ENCODE data around the gene LTO1.
"Not testable (repeated sequence)": the region's sequence is repeated elsewhere in the genome, so short reads cannot be mapped to it uniquely, and the experiment has no call there.

The LTO1 gene

DNA sequence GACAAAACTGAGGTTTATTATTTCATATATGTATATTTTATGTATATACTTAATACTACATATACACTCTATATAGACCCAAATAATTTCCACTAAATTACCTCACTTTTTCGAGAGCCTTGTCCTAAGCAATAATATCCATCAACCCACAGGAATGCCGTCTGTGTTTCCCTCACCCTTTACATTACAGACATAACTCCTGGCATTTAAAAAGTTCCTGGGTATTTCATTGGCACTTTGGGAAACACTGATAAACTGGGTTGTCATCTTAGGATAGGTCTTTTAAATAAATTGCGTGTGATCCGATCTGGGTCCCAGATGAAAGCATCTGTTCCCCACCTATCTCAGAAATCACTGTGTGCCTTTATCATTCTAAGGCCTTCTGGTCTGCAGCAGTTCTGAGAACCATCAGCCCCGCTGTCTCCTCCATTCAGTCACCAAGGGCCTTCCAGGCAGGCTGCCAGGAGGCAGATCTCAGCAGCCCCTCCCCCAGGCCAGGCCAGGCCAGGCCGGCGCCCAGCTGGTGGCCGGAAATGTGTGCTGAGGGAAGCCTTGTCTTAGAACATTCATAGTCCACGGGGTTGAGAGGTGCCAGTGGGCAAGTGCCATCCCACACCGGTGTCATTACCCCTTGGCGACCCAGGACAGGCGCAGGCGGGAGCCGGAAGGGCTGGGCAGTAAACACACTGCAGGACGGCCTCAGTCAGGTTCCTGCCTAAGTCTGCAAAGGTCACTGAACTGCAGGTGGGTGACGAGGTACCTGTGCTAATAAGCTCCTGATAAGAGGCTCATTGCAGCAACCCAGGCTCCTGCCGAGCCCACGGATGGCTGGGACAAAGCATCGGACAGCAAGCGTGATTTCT lies 25.4 kb upstream of the LTO1 start:
- no peak for DNase-seq

DNA sequence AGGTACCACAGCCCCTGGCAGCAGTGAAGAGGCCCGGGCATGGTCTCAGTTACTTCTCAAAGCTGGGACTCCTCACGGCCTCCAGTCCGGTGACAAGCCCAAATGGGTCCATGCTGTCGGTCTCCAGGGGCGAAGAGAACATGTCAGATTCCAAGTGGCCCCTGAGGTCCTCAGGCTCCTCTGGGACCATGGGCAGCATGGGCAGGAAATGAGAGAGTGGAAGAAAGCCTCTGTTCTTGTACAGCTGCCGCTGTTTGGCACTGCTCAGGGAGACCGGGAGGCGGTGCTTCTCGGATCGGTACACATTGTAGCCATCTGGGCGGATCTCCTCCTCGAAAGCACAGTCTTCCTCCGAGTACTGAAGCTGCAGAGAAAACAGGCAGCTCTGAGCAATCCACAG lies 24.1 kb upstream of the LTO1 start:
- no peak for DNase-seq

DNA sequence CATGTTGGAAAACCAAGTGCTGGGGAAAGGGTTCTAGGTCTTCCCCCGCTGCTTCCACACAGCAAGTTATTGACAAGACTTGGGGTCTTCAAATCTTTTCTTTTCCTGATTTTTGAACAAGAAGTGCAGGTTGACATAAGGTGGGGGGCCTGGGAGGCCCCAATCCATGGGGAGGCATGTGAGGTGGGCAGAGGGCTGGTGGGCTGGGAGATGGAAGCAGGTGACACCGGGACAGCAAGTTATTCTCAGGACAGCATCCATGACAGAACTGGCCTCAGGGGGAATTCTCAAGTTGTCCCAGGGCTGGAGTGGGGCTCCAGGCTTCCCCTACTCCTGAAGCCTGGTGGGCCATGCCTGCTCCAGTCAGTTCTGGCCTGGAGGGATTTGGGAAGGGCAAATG lies 23.2 kb upstream of the LTO1 start:
- DNase-seq, result no peak

DNA sequence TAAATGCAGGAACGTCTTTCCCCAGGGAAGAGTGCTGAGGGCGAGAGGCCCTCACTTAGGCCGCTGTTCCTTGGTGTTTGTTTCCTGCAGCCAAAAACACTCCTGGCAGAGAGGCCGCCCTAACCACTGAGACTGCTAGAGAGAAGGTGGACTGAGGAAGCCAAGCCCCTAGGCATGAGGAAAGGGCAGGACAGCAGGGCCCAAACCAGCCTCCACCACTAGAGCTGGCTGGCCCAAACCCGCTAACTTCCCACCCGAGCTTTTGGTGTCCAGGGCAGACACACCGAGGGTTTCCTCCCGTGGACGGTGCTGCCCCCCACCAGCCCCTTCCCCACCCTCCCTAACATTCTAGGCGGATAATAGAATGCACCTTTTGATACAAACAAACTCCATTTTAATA lies 22.7 kb upstream of the LTO1 start:
- DNase-seq, result no peak

DNA sequence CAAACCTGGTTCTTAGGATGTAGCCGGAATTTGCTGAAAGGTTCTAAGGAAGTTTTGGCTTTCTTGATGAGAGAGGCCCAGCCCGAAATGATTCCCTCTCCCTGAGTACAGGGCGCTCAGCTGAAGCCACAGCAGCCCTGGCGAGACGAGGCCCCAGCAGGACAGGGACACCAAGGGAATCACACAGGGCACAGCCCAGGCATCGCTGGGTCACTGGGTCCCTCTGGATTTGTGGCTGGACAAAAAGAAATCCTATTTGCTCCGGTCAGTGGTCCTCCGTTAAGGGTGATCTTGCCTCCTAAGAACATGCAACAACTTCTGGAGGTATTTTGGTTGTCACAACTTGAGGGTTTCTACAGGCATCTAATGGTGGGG lies 22.3 kb upstream of the LTO1 start:
- DNase-seq, result no peak

DNA sequence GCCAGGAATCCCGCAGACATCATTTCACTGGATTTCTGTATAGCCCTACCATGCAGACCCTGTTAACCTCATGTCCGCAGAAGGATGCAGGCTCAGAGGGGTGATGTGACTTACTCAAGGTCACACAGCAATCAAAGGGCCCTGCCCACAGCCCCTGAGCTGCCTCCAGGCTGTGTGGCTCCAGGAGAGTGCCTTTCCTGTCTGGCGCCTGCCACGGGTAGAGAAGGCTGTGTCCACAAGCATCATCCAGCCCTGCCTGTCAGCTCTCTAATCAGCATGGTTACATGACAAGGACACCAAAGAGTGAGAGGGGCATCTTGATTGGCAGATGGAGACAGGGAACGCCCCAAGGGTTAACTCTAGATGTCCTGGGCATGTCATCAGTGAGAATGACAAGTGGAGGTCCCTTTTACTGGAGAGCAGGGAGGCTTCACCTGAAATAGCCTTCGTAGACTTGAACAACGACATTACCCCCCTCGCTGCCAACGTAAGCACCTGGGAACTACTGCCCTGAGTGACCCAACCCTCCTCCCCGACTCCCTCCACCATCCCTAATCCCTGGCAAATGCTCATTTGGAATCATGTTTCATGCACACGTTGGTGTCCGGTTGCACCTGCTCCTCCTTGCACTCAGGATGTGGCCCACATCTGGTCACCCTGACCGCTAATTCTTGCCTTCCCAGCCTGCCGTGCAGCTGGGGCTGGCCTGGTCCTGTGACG lies 21.8 kb upstream of the LTO1 start:
- DNase-seq, result no peak

DNA sequence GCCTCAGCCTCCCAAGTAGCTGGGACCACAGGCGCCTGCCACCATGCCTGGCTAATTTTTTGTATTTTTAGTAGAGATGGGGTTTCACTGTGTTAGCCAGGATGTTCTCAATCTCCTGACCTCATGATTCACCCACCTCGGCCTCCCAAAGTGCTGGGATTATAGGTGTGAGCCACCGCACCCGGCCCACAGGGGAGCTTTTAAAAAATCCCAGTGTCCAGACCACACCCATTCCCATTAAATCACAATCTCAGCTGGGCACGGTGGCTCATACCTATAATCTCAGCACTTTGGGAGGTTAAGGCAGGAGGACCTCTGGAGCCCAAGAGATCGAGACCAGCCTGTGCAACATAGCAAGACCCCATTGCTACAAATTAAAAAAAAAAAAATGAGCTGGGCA lies 20.8 kb upstream of the LTO1 start:
- DNase-seq, result not testable (repeated sequence)

DNA sequence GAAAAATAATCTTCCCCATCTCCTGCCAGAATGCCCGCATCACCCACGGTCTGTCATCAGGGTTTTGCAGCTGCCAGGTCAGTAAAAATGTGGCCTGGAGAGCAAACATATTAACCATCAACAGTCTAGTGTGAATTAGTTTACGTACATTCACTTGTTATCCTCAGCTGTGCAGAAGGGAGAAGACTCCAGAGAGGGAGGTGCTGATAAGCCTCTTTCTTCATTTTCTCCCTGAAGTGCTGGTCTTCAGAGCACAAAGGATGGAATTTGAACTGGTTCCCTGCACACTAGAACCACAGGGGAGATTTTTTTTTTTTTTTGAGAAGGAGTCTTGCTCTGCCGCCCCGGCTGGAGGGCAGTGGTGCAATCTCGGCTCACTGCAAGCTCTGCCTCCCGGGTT lies 20.4 kb upstream of the LTO1 start:
- no peak for DNase-seq

DNA sequence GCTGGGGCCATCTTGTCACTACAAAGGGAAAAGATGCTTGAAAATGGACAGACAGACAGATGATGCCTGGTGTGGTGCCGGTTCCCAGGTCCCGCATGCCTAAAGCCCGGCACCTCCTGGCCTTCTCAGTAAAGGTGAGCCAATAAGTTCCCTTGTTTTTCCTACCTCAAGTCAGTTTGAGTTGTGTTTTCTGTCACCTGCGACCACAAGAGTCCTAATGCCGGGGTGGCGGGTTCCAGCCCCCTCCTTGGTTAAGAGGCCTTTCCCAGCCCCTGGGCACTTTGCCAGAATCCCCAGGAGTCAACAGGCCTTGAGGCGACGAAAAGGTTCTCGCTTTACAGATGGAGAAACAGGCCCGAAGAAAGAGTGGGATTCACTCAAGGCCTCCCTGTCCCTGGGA lies 19.6 kb upstream of the LTO1 start:
- no peak for DNase-seq

DNA sequence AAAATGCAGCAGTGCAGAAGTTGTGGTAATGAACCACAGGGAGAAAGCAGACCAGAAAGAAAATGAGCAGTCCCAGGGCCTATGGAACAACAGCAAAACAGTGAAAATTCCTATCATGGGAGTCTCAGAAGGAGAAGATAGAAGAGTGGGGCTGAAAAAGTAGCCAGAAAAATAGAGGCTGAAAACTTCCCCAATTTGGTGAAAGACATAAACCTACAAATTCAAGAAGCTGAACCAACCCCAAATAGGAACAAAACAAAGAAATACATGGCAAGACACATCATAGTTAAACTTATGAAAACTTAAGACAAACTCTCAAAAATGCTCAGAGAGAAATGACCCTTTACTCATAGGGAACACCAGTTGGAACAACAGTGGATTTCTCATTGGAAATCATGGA lies 17.3 kb upstream of the LTO1 start:
- no peak for DNase-seq

DNA sequence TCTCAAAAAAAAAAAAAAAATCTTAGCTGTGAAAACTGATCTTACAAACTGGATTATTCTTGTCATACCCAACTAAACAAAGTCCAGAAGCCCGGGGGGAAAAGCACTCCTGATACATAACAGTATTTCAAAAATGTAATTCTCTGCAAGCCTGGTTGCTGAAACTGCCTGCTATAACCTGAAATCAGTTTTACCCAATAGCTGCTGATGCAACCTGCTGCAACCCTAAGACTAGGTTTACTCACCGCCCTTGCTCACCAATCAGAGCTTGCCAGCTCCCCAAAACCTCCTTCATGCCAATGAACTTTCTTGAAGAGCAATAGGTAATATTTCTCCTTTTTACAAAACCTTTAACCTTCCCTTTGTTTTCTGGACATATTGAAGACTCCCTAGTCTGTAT lies 16.3 kb upstream of the LTO1 start:
- DNase-seq, result no peak

DNA sequence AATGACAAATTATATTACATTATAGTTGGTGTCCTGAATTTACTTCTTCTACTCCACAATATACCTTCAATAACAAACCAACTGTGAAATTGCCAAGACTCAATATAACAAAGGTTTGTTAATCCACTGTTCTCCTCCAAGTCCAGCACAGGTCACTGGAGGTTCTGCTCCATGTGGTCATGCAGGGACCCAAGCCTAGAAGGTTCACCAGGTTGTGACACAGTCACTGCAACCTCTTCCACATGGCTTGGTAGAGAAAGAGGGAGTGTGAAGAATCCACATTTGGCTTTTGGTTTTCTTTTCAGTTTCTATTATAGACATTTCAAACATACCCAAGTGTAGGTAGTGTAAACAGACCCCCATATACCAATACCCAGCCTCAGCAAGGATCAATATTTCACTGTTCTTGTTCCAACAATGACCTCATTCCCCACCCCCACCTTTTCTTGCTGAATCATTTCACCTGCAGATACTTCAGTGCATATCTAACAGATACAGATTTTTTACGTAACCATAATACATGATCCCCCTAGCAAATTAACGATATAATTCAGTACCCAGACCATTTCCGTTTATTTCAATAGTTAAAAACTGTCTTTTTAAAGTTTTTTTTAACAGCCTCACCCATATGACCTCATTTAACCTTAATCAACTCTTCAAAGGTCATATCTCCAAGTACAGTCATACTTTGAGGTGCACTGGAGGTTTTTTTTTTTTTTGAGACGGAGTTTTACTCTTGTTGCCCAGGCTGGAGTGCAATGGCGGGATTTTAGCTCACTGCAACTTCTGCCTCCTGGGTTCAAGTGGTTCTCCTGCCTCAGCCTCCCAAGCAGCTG lies 14.5 kb upstream of the LTO1 start:
- DNase-seq, result no peak

DNA sequence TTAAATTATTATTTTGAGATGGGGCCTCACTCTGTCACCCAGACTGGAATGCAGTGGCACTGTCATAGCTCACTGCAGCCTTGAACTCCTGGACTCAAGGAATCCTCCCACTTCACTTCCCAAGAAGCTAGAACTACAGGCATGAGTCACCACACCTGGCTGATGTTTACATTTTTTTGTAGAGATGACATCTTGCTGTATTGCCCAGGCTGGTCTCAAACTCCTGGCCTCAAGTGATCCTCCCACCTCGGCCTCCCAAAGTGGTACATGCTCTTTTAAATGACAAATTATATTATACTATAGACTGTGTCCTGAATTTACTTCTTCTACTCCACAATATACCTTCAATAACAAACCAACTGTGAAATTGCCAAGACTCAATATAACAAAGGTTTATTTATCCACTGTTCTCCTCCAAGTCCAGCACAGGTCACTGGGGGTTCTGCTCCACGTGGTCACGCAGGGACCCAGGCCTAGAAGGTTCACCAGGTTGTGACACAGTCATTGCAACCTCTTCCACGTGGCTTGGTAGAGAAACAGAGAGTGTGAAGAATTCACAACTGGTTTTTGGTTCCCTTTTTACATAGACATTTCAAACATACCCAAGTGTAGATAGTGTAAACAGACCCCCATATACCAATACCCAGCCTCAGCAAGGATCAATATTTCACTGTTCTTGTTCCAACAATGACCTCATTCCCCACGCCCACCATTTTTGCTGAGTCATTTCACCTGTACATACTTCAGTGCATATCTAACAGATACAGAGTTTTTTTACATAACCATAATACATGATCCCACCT lies 13.0 kb upstream of the LTO1 start:
- not testable (repeated sequence) for DNase-seq

DNA sequence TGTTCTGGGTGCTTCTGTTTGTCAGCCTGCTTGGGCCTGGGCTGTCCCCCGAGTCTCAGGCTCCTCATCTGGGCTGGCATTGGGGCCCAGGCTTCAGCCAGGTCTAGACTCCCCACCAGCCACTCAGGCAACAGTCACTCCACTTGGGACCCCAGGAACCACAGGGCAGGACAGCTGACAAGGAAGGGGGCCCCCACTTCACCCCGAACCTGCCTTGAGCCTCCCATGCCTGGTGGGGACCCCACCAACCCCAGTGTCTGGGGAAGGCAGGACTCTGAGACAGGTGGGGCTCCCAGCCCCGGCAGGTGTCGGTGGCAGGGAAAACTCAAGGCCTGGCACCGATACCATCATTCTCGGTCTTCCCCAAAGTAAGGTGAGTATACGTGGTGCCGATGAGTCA lies 11.7 kb upstream of the LTO1 start:
- no peak for DNase-seq

DNA sequence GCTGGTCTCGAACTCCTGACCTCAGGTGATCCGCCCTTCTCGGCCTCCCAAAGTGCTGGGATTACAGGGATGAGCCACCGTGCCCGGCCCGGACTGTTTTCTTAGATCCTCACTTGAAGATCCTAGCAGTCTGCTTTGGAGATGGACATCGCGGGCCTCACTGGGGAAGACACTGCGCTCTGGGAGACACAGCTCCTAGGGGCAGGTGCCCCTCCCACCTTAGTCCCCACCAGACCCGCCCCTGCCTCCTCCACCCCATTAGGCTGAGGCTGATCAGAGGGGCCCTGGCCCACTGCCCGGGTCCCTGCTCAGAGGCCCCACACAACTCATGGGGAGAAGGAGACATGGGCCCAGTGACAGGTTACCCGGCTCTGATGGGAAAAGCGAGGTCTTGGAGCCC lies 11.3 kb upstream of the LTO1 start:
- no peak for DNase-seq

DNA sequence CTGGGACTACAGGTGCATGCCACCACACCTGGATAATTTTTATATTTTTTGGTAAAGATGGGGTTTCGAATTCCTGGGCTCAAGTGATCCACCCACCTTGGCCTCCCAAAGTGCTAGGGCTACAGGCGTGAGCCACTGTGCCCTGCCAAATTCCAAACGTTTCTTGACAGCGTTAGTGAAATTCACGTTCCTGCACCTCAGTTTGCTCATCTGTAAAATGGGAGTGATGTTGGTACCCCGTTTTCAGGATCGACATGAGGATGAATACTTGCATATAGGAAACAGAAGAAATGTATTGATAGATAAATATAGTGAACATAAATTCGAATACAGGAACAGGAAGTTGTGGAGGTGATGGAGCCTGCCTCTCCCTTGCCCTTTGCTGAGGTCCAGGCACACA lies 10.2 kb upstream of the LTO1 start:
- no peak for DNase-seq

DNA sequence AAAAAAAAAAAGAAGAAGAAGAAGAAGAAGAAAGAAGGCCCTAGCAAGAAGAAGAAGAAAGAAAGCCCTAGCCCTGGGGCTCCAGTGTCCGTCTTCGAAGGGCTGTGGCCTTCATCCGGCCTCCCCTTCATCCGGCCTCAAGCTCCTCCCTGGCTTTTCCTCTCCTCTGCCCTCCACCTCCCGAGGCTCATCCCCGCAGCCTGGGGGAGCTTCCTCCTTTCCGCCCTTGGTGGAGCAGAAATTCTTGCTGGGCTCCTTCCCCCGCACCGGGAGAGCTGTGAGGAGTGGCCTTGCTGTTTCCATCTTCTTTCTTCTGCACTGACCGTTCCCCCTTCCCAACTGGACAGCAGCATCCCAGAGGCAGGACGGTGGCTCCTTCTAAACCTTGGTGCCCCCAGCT lies 9.5 kb upstream of the LTO1 start:
- no peak for DNase-seq

DNA sequence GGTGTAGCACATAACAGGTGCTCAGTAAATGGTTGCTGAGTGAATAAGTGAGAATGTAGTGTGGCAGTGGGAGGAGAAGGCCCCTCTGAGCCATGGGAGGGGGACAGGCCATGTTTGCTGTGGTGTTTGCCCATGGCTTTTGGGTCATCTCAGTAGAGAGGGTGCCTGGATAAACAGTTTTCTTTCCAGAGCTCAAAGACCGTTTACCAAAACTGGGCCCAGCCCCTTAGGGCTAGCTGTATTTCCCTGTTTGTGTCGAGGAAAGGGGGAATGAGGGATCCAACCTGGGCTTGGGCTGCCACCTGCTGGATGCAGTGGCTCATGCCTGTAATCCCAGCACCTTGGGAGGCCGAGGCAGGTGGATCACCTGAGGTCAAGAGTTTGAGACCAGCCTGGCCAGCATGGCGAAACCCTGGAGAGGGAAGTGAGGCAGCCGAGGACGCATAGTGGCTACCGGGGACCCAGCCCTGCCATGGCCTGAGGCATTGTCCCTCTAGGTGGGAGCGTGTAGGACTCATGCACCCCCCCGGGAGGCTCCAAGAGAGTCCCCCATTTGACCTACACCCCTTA lies 8.7 kb upstream of the LTO1 start:
- no peak for DNase-seq

DNA sequence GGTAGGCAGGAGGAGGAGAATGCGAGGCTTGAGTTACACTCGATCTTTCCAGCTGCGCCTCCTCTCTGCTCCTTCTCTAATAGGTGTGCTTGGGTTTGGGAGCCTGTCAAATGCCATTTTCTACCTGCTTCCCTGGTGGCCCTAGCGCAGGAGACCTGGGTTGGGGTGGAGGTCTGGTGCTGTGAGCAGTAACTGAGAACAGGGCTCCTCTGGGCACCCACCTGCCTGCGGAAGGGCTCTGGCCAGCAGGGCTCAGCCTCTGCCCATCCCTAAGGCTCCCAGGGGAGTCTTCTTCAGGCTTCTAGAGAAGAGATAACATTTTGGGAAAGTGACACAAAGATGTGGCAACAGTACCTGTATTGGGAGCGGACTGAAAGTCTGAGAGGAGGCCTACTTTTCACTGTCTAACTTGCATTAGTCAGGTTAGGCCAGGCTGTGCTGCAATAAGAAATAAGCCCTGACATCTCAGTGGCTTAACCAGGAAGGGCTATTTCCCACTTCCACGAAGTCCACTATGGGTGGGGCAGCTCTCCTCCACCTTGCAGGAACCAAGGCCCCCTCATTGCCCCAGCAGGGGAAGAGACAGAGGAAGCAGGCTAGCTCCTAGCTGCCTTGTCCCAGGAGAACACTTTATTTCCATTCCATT lies 7.7 kb upstream of the LTO1 start:
- DNase-seq, result no peak

DNA sequence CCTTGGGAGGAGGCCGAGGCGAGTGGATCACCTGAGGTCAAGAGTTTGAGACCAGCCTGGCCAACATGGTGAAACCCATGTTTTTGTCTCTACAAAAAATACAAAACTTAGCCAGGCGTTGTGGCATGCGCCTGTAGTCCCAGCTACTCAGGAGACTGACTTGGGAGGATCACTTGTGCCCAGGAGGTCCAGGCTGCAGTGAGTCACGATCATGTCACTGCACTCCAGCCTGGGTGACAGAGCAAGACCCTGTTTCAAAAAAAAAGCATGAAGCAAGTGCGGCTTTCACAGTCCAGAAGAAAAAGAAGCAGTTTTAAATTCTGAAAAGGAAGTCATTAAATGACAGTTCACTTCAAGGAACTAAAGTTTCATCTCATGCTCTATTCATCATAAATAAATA lies 7.1 kb upstream of the LTO1 start:
- DNase-seq, result no peak

DNA sequence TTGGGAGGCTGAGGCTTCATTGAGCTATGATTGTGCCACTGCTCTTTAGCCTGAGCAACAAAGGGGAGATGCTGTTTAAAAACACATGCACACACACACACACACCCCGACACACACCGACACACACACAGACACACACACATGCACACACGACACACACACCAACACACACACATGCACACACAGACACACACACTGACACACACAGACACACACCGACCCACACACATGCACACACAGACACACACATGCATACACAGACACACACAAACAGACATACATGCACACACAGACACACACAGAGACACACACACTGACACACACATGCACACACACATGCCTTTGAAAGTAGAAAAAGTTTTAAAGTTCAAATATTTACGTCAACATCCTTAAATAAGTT lies 5.5 kb upstream of the LTO1 start:
- no peak for DNase-seq

DNA sequence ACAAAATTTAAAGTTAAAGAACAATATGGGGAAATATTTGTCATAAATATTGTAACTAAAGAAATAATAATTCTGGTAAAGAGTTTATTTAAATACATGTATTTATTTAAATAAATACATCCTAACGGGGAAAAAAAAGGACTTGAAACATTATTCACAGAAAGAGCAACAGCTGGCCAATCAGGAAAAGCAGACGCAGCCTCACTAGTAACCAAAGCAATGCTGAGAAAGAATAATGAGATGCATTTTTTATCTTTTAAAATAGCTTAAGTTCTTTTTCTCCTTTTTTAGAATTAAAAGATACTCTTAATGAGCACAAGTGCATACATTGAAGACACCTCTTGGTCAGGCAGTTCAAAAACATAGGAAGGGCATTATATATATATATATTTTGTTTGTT lies 2.6 kb upstream of the LTO1 start:
- no peak for DNase-seq

All from stimulated activated CD4-positive, alpha-beta T cell treated with anti-CD3 and anti-CD28 coated beads, Interleukin-4, amount 100 ng/mL, for 1 hour (primary cell).